ENCODE measurements around the gene NOTCH2NLA.
A peak's percentile ranks its signal among the peaks of the same experiment; 100 is the strongest.
"Not testable (repeated sequence)": the region's sequence is repeated elsewhere in the genome, so short reads cannot be mapped to it uniquely, and the experiment has no call there.

The NOTCH2NLA gene
- 0.78 to 1.5 reads per million in 2 experiments for total RNA-seq

DNA sequence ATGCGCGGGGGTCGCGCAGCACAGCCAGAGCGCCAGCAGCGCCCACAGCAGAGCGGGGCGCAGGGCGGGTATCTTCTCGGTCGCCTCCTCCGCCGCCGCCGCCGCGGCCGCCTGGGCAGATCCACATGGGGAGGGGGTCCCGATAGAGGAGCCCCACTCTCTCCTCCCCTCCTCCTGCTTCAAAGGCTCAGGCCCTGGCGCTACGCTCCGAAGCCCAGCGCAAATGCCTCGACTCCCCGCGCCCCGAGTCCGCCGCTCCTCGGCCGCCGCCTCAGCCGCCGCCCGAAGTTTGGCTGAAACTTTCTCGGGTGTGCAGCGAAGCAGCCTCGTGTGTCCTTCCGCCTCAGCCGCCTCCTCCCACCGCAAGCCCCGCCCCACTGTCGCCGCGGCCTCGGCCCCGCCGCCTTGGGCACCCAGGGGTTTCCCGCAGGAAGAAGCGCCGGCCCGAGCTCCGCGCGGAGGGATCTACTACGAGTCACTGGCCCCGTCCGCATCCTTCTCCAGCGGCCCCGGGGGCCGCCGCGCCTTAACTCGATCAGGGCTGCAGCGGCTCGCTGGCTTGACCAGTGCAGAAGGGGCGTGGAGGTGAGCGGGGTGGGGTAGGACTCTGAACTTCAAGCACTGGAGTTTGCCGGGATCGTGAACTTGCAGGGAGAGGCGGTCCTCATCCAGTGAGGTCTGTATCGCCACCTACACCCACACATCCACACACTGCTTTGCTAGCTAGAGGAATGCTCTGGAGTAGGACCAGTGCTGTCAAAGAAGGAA is at the start of gene NOTCH2NLA:
TSS of gene NOTCH2NLA (minus strand) at position 312 of the 768 bp plus-strand sequence. CDS start 39,684 bp downstream, outside the sequence.
- peak; percentile 20 for DNase-seq (ENCODE audit: low read depth)

DNA sequence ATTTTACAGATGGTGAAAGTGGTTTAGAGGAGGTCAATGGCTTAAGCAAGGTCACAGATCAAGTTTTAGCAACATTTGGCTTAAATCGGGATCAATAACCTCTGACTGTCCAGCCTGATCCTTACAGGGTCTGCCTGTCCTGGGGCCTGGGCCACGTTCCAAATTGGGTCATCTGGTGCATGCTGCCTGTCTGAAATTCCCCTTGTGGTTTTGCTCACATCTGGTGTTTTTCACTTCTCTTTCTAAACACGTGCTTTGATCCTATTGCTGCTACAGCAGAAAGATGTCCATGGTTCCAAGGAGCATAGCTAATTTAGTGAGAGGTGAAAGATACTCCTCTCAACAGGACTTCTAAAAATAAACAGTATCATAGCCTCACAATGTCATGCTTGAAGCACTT is 49.5 kb upstream of the NOTCH2NLA start:
- DNase-seq (ENCODE audit: low read depth): not testable (repeated sequence)

DNA sequence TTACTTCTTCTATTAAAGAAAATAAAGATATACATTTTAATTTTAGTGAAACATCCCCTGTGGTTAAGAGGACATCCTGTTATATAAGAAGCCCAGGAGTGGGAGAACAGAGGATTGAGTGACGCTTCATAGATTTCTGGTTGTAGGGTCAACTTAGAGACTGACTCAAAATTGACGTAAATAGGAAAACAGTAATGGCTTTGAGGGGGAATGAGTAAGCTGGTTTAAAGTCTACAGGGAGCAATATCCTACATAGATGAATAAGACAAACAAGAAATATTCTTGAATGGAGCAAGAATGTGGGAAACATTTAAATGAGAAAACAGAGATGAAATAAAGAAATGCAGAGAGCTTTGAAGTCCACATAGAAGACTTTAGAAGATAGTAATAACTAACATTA is 48.3 kb upstream of the NOTCH2NLA start:
- not testable (repeated sequence) for DNase-seq (ENCODE audit: low read depth)

DNA sequence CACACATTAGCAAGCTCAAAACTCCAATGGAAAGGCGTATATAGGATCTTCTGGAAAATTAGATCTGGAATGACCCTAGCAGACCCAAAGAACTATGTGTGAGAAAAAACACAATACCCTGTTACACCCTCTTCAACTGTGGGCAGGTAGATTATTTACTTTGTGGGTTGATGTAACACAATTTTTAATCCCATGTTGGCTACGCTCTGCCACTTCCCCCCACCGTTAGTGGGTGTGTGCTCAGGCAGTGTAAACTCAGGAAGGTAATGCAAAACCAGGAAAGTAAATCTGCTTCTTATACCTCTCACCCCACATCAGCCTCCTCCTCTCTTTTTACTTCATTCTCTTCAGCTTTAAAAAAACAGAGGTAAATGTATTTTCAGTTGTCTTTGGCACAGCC is 45.3 kb upstream of the NOTCH2NLA start:
- DNase-seq (ENCODE audit: low read depth): not testable (repeated sequence)

DNA sequence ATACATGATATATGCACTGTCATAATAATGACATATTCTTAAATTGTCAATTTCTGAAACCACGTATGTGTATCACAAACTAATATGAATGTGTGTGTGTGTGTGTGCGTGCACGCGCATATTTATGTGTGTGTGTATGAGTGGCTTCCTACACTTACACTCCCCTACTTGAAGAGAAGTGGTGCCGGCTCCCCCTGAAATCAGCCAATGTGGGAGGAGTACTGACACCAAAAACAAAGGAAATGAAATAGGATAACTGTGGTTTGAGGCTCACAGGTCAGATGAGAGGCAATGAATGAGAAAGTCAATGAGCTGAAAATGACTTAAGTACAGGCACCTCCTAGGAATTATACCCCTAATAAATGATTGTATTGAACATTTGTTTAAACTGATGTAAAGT is 44.4 kb upstream of the NOTCH2NLA start:
- not testable (repeated sequence) for DNase-seq (ENCODE audit: low read depth)

DNA sequence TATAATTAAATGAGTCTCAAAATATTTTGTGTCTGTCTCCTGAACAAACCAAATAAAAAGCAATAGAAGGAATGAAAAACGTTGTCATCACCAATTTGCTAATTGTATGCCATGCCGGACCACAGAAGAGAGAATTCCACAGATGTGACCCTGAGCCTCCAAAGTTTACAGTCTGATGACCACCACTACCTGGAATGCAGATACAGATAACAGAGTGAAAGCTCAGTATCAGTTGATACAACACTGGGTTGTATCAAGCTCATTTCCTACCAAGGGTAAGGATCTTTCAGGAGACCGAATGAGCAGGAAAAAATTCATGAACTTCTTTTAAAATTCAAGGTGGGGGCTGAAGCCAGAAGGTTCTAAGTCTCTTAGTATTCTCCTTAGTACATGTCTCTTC is 43.9 kb upstream of the NOTCH2NLA start:
- DNase-seq (ENCODE audit: low read depth): not testable (repeated sequence)

DNA sequence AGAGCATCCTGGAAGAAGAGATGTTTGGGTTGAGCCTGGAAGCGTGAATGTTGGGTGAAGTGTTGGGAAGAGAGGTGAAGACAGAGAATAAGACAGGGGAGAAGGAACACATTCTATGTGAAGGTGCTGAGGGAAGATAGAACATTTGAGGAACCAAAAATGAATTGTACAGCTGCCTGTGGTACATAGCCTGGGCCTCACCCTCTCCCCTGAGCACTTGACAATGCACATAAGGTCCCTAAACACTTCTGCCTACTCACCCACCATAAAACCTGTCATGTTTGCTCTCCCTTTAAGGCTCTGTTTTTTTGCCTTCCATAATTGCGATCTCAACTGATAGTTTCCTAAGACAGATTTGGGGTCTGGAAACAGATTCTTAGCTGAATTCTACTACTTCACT is 43.2 kb upstream of the NOTCH2NLA start:
- DNase-seq (ENCODE audit: low read depth): not testable (repeated sequence)

DNA sequence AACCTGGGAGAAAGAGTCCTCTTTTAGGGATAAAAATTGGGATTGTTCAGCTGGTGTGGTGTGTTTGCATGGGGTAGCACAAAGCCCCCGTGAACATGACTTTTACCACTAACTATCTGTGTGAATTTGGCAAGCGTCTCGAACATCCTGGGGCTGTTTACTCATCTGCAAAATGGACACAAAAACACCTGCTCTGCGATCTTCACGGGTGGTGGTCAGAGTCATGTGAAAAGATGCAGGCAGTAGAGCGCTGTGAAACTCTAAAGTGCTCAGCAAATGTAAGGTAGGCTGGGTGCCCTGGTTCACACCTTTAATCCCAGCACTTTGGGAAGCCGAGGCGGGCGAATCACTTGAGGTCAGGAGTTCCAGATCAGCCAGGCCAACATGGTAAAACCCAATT is 41.3 kb upstream of the NOTCH2NLA start:
- DNase-seq (ENCODE audit: low read depth): not testable (repeated sequence)

DNA sequence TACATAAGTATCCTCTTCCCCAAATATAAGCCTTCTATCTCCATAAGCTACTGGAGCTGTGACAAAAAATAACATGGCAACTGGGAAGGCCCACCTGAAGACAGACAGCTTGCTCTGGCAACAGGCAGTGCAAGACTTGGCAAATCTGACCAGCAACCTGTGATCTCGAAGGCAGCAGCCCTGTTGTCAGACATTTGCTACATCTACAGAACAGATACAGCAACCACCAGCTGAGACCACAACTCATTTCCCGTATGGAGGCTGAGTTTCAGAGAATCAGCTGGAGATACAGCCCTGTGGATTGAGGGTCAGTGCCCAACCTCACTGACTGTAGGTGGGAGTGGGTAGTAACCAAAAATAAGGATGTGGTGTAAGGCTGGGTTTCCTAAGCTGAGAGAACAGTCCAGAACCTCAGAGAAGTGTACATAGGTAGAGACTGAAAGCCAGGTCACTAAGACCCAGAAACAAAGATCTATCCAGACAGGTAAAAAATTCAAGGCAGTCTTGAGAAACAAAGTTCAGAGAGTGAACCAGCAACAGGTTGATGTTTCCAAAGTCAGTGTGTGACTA is 37.4 kb upstream of the NOTCH2NLA start:
- DNase-seq (ENCODE audit: low read depth): not testable (repeated sequence)

DNA sequence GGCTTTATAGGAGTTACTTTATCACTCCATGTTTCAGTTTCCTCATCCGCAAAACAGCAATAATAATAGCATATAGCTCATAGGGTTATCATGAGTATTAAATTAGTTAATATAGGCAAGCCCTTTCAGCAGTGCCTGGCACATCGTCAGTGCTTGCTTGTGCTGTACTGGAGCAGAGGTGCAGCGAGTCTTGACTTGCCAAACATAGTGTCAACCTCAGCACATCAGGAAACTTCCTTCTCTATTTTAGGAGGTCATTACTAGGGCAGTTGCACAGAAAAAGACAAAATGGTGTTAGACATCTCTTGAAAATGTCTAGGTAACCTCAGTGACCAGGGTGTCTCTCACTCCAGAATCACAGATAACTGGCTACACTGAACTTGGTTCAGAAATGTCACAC is 35.9 kb upstream of the NOTCH2NLA start:
- not testable (repeated sequence) for DNase-seq (ENCODE audit: low read depth)

DNA sequence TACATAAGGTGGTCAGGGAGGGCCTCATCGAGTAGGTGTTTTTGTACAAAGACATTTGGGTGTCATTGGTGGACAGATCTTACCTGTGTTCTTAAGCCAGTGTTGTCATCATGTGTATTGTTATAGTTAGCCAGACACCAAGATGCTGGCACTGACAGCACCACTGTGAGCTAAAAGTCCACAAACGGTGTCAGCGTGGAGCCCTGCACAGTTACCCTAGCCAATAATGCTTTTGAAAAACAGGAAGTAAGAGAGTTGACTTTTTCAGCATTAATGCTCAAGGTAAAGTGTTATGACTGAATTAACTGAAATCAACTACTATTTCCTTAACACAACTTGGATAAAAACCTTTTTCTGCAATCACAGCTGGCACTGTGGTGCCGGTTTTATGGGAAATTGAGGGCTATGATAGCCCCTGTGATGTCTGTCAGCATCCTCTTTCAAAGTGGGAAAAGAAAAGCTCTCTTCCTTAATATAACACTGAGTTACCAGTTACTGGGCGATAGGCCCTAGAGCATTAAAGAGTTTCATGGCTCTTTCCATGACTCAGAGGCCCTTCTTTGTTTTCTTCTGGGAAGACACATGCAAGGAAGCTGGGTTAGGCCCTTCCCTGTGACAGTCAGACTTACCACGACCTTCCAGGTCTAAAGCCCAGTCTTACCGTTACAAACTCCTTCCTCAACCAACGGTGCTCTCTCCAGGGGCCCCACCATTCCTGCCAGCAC is 31.3 kb upstream of the NOTCH2NLA start:
- DNase-seq (ENCODE audit: low read depth): not testable (repeated sequence)

DNA sequence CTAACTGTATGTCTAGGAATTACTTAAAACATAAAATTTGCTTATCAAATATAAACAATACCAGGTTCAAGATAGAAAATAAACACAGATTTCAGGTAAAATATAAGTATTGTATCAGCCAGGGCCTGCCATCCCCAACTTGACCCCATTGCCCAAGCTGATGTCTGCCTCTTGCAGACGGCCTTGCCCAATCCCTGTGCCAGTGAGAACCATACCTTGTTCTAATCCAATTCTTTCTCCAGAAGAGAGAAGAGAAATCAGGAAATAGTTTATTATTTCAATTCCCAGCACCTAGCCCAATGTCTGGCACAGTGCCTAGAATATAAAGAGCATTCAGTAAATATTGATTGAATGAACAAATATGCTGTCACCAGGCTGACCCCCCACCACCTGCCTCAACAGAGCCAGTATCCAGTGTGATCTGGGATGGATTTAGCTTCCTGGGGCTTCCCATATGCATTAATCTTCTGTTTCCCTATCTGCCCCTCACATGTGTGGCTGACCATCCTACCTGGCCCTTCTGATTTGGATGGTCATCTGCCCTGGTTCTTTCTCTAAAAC is 29.3 kb upstream of the NOTCH2NLA start:
- not testable (repeated sequence) for DNase-seq (ENCODE audit: low read depth)

DNA sequence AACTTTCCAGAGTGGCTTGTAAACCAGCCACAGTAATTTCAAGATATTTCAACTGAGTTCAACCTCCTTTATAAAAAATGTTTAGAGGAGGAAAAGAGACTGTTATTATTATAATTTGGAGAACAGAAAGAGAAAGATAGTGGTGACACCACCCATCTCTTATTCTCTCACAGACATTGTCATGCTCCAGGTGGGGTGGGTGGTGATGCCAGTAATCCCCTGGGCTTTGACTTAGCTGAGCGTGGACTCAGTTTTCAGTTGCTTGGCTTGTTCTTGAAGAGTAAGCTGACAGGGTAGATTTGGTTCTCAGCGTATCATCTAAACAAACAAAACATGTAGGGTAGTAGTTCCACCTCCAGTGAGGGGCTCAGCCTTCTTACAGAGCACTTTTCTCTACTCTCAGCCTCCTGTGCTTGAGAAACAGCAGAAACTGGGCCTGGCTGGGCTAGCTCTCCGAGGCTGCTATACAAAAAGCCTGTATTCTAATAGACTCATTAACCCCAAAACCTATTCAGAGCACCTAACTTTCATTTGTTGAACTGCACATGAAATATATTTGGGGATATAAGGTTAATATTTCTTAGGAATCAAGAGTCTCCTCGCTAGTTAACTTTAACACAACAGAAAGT is 25.9 kb upstream of the NOTCH2NLA start:
- not testable (repeated sequence) for DNase-seq (ENCODE audit: low read depth)

DNA sequence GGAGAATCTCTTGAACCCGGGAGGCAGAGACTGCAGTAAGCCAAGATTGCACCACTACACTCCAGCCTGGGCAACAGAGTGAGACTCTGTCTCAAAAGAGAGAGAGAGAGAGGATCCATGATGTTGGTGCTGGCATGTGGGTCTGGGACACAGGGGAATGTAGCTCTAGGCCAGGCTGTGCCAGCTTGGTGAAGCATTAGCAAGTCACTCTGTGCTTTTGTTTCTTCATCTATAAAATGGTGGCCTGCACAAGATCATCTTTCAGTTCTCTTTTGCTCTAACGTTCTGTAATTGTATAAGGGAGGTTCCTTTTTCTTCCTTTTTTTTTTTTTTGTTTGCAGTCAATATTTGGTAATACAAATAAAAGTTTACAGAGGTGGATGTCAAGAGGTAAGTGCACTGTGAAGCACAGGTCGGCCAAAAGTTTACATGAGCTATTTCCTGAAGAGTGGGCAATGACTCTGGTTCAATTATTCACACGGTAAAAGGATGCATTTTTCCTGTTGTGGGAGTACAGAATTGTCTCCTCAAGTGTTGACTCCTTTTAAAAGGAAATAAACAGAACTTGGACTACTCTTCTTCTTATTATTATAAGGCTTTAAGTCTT is 24.5 kb upstream of the NOTCH2NLA start:
- DNase-seq (ENCODE audit: low read depth): not testable (repeated sequence)

DNA sequence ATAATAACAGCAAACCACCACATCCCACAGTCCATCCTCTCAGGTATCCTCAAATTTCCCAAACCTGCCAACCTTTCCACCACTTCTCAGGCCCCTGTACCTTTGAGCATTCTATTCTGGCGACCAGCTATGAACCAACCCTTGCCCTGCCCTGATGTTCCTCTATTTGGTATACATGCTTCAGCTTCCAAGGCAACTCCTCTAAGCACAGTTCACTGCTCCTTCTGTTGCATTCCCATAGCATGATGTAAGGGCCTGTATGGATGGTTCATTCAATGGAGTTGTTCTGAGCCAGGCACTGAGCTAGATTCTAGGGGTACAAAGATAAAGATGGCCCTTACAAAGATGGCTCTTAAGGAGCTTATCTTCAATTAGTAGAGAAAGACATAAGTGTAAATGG is 22.7 kb upstream of the NOTCH2NLA start:
- not testable (repeated sequence) for DNase-seq (ENCODE audit: low read depth)

DNA sequence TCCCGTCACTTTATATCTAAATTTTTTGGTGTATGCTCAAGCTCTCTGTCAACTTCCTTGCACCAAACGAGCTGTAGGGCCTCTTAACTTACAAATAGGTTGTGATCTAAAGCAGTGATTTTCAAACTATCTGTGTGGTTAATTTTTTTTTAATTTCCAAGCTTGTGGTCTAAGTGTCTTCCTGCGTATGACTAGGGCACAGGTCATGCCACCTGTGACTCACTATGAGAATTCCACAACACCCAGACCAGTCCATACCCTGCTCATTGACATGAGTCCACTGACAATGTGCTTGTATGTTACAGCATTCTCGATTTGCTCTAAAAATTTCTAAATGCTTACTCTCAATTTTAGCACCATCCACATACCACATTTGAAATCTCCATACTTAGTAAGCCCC is 19.8 kb upstream of the NOTCH2NLA start:
- DNase-seq (ENCODE audit: low read depth): not testable (repeated sequence)

DNA sequence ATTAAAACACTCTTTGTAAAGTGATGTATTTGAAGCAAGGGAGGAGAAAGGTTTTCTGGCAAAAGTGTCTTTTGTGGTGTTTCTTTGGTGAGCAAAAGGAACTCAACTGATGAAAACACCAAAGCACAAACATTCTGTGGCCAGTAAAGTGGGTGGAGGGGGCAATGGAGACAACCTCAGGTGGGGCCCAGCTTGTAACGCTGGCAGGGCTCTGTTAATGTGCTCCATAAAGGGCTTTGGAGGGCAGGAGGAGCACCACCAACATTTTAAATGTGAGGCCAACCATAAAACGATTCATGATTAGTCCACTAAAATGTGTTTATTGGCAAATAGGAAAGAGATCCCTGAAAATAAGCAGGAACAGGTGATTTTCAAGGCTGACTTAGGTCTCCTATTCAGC is 7.8 kb upstream of the NOTCH2NLA start:
- not testable (repeated sequence) for DNase-seq (ENCODE audit: low read depth)

DNA sequence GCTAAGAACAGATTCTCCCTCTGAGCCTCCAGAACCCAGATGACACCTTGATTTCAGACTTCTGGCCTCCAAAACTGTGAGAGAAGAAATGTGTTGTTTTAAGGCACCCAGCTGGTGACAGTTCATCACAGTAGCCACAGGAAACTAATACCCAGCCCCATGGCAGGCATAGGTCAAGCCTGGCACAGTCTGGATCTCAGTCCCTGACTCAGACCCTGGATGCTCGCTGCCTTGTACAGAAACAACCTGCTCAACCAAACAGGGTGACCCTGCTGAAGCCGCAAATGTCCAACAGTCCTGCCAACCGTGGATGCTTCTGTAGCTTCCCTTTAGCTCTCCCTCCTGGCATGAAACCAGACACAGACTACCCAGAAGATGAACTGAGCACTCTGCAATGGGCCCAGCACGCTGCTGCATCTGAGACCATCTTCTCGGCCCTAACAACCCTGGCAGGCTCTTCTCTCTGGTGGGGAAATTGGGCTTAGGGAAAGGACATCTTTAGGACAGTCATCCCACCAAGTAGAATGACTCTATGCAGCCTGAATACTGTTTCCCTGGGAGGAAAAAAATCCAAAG is 7.3 kb upstream of the NOTCH2NLA start:
- not testable (repeated sequence) for DNase-seq (ENCODE audit: low read depth)

DNA sequence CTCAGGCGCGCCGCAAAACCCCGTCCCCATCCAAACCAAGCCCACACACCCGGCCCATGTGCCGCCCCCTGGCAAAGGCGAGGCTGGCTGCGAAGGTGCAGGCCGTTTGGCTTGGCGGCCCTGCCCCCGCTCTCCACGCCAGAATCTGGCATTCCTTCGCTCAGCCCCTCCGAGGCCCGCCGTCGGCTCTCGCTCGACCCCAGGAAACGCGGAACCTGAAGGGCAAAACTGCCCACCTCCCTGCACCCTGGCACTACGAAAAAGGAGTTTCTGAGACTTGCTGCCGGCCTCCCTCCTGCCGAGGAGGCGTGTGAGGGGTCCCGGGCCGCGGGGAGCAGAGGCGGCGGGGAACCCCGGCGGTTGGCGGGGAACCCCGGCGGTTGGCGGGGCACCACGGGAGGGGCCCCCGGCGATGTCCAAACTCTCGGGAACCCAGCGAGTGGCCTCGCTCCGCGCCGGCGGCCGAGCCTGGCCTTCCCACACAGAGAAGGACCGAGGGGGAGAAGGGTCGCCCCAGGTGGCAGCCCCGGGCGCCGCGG is 608 bp downstream of the NOTCH2NLA start:
- not testable (repeated sequence) for DNase-seq (ENCODE audit: low read depth)

DNA sequence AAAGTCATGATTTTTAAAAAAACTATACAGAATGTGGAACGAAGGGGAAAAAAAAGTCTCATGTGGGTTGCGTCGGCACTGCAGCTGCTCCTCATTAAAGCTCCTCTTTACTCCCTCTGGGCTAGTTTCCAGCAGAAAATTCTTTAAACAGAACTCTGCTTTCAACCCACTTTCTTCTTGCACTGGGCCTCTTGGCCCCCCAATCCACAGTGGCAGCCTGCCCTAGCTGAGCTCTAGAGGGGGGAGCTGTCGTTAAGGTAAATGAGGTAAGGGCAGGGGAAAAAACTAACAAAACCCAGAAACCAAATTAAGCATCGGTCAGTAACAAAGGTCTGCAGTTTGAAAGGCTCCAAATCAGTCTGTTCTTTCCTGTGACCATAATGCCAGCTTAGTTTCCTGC is 54.3 kb downstream of the NOTCH2NLA start:
- not testable (repeated sequence) for DNase-seq (ENCODE audit: low read depth)

DNA sequence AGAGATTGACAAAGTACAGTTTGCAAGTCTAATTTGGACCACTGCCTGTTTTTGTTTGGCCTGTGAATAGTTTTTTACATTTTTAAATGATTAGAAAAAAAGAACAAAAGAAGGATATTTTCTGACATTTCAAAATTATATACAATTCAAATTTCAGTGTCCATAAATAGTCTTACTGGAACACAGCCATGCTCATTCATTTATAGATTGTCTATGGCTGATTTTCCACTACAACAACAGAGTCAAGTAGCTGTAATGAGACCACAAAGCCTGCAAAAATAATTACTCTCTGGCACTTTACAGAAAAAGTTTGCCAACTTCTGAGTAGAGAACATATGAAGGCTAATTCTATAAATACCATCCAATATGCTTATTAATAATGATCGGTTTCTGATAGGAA is 61.1 kb downstream of the NOTCH2NLA start:
- not testable (repeated sequence) for DNase-seq (ENCODE audit: low read depth)
